B cell (primary cell): Measurements from ENCODE around the gene SLC2A10.

Source experiments
- CTCF ChIP-seq: fragments of 200-600 bp; IDR thresholded peaks from one replicate; pipeline ENCODE4 v1.8.0; 2022; ENCODE audit warnings: antibody characterized with exemption, mild to moderate bottlenecking
- EZH2 ChIP-seq: IDR thresholded peaks from 2 replicates; pipeline ENCODE4 v1.6.1; 2012; ENCODE audit warnings: borderline replicate concordance, low read depth, mild to moderate bottlenecking, moderate library complexity, low read length; ENCODE audit not compliant: insufficient read depth, poor library complexity, severe bottlenecking

GRCh38 chr20:46746956-46747526 is 37.6 kb downstream of the SLC2A10 start:
- TF ChIP-seq CTCF: no peak
- no peak for TF ChIP-seq EZH2
